Measurements from ENCODE around the gene ADGRA1.

ADGRA1 gene

DNA sequence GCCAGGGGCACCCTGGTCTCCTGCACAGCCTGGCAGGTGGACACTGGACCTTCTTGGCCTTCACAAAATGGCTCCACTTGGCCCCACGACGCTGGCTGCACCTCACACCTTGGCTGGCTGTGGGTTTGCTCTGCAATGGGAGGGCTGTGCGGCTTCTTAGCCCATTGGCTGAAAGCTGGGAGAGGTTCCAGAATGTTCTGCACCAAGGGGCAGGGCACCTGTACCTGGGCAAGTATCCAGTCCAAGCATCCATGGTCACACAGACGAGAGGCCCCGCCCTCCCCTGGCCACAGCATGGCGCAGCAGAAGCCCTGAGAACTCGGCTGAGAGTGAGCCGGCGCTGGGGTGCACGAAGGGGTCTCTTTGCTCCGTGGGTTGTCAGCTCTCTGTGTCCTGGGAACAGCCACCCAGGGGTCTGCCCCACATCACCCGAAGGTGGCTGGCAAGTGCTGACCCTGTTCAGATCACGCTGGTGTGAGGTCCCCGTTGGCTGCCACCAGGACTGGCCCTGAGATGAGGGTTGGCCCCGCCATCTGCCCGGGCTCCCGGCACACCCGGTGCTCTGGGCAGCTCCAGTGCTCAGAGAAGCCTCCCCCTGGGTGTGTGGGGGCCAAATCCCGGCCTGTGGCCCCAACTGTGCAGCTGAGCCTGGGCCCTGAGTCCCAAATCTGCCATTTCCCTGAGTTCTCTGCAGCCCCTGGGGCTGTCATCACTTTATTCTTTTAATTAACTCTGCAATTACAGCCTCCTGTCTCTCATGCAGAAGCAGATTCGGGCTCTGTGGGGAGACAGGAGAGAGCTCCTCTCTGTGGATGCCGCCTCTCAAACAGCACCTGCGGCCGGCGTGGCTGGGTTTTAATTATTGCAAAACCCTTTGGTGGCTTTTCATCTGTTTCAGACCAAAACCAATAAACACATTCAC lies 19.4 kb upstream of the ADGRA1 start:
- no peak overlapping the region for H2AK5ac ChIP-seq (ENCODE audit: low read length)
- H3K18ac ChIP-seq (ENCODE audit: low read length): no peak overlapping the region
- H2BK5ac ChIP-seq (ENCODE audit: low read depth, low read length, poor library complexity): no peak overlapping the region
- WGBS (ENCODE audit: extremely low coverage, insufficient coverage, insufficient read length): no CpG with 5 or more reads among the region's 24 CpGs
- no peak overlapping the region for H3K4me3 ChIP-seq (ENCODE audit: low read depth, low read length)
- H3K9me3 ChIP-seq (ENCODE audit: insufficient read depth, low read depth, low read length): peaks cover 2% of the 10 kb centered on the region
- no peaks in the 10 kb centered on the region for H3K36me3 ChIP-seq (ENCODE audit: control insufficient read depth in 1 of 2, insufficient read depth in 2 of 2, low read length in 2 of 2)
- H3K4me1 ChIP-seq (ENCODE audit: control insufficient read depth in 1 of 2, insufficient read depth in 2 of 2, low read length in 2 of 2): no peaks in the 10 kb centered on the region
- no peak overlapping the region for H4K91ac ChIP-seq (ENCODE audit: low read depth, low read length)
- no peak overlapping the region for H3K14ac ChIP-seq (ENCODE audit: low read length)
- no peak overlapping the region for H2BK12ac ChIP-seq (ENCODE audit: low read length)
- DNase-seq: no peak
- no peak overlapping the region for H3K4ac ChIP-seq (ENCODE audit: low read depth, low read length)
- no peaks in the 10 kb centered on the region for H3K79me1 ChIP-seq (ENCODE audit: low read length)
- no peak overlapping the region for H3K4me2 ChIP-seq (ENCODE audit: low read length)
- no peak overlapping the region for H4K12ac ChIP-seq (ENCODE audit: low read depth, low read length)
- H3K23ac ChIP-seq (ENCODE audit: low read length): no peak overlapping the region
- no peak overlapping the region for H3K9ac ChIP-seq (ENCODE audit: low read length)
- no peak overlapping the region for H4K8ac ChIP-seq (ENCODE audit: low read depth, low read length)
- H3K27ac ChIP-seq (ENCODE audit: low read depth, low read length): no peak overlapping the region
- no peaks in the 10 kb centered on the region for H3K79me2 ChIP-seq (ENCODE audit: control insufficient read depth, insufficient read depth, low read length, poor library complexity)
- H3K27me3 ChIP-seq (ENCODE audit: insufficient read depth, low read length): no peaks in the 10 kb centered on the region
- H2AFZ ChIP-seq (ENCODE audit: insufficient read depth, low read length, poor library complexity): no peak overlapping the region
- no peak overlapping the region for H2BK120ac ChIP-seq (ENCODE audit: insufficient read depth, low read length, poor library complexity)

DNA sequence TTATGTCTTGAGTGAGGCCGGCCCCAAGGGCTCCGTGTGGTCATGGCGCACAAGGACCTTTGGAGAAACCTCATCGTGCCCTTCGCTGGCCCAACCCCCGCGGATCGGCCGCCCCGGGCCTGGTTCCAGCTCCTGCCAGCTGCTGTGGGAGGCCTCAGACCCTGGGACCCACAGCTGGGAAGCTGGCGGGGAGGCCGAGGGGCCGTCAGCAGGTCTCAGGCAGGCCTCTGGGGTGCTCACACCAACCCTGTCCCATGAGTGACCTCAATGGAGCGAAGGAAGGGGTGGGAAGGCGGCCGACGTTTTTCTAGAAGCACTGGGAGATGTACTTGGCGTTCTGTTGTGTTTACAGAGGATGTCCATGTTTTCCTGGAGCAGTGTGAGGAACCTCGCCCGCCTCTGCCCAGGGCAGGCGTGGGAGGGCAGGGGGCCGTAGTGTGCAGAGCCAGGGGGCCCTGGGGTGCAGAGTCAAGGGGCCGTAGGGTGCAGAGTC lies 18.6 kb upstream of the ADGRA1 start:
- Histone ChIP-seq H2AFZ (ENCODE audit: insufficient read depth, low read length, poor library complexity) (no peak overlapping the region), H2AK5ac (ENCODE audit: low read length) (no peak overlapping the region), H4K8ac (ENCODE audit: low read depth, low read length) (no peak overlapping the region), H3K36me3 (ENCODE audit: control insufficient read depth in 1 of 2, insufficient read depth in 2 of 2, low read length in 2 of 2) (no peaks in the 10 kb centered on the region), H3K79me1 (ENCODE audit: low read length) (no peaks in the 10 kb centered on the region), H3K4me3 (ENCODE audit: low read depth, low read length) (no peak overlapping the region), H3K18ac (ENCODE audit: low read length) (no peak overlapping the region), H3K4me2 (ENCODE audit: low read length) (no peak overlapping the region), H3K9ac (ENCODE audit: low read length) (no peak overlapping the region), H3K23ac (ENCODE audit: low read length) (no peak overlapping the region), H3K9me3 (ENCODE audit: insufficient read depth, low read depth, low read length) (peaks cover 2% of the 10 kb centered on the region), H4K91ac (ENCODE audit: low read depth, low read length) (no peak overlapping the region), H2BK12ac (ENCODE audit: low read length) (no peak overlapping the region), H2BK5ac (ENCODE audit: low read depth, low read length, poor library complexity) (no peak overlapping the region), H3K4me1 (ENCODE audit: control insufficient read depth in 1 of 2, insufficient read depth in 2 of 2, low read length in 2 of 2) (no peaks in the 10 kb centered on the region), H3K14ac (ENCODE audit: low read length) (no peak overlapping the region), H4K12ac (ENCODE audit: low read depth, low read length) (no peak overlapping the region), H3K4ac (ENCODE audit: low read depth, low read length) (no peak overlapping the region), H2BK120ac (ENCODE audit: insufficient read depth, low read length, poor library complexity) (no peak overlapping the region), H3K79me2 (ENCODE audit: control insufficient read depth, insufficient read depth, low read length, poor library complexity) (no peaks in the 10 kb centered on the region), H3K27me3 (ENCODE audit: insufficient read depth, low read length) (no peaks in the 10 kb centered on the region), H3K27ac (ENCODE audit: low read depth, low read length) (no peak overlapping the region)
- WGBS (ENCODE audit: extremely low coverage, insufficient coverage, insufficient read length): no CpG with 5 or more reads among the region's 23 CpGs
- no peak for DNase-seq

DNA sequence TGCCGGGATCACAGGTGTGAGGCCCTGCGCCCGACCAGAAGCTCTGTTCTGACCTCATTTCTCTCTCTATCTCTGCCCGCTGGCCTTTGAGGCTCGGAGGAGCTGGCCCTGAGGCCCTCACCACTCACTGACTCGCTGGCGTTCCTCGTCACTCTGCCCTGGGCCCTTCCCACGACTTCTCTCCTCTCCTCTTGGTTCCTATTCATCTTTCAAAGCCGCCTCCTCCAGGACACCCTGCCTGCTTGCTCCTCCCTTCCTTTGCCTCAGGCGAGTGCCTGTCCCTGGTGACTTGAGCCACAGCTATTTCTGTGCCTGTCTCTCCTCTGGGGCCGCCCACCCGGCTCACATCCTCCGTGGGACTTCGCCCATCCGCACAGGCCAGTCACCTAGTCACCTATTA lies 17.3 kb upstream of the ADGRA1 start:
- Histone ChIP-seq H2AK5ac (ENCODE audit: low read length) (no peak overlapping the region), H3K18ac (ENCODE audit: low read length) (no peak overlapping the region), H2BK12ac (ENCODE audit: low read length) (no peak overlapping the region), H3K14ac (ENCODE audit: low read length) (no peak overlapping the region), H3K23ac (ENCODE audit: low read length) (no peak overlapping the region), H3K79me2 (ENCODE audit: control insufficient read depth, insufficient read depth, low read length, poor library complexity) (no peaks in the 10 kb centered on the region), H4K91ac (ENCODE audit: low read depth, low read length) (no peak overlapping the region), H4K8ac (ENCODE audit: low read depth, low read length) (no peak overlapping the region), H3K9me3 (ENCODE audit: insufficient read depth, low read depth, low read length) (peaks cover 2% of the 10 kb centered on the region), H3K27ac (ENCODE audit: low read depth, low read length) (no peak overlapping the region), H4K12ac (ENCODE audit: low read depth, low read length) (no peak overlapping the region), H3K27me3 (ENCODE audit: insufficient read depth, low read length) (no peaks in the 10 kb centered on the region), H3K4me3 (ENCODE audit: low read depth, low read length) (no peak overlapping the region), H3K36me3 (ENCODE audit: control insufficient read depth in 1 of 2, insufficient read depth in 2 of 2, low read length in 2 of 2) (no peaks in the 10 kb centered on the region), H3K9ac (ENCODE audit: low read length) (no peak overlapping the region), H2BK120ac (ENCODE audit: insufficient read depth, low read length, poor library complexity) (no peak overlapping the region), H2BK5ac (ENCODE audit: low read depth, low read length, poor library complexity) (no peak overlapping the region), H2AFZ (ENCODE audit: insufficient read depth, low read length, poor library complexity) (no peak overlapping the region), H3K4me2 (ENCODE audit: low read length) (no peak overlapping the region), H3K79me1 (ENCODE audit: low read length) (no peaks in the 10 kb centered on the region), H3K4me1 (ENCODE audit: control insufficient read depth in 1 of 2, insufficient read depth in 2 of 2, low read length in 2 of 2) (no peaks in the 10 kb centered on the region), H3K4ac (ENCODE audit: low read depth, low read length) (no peak overlapping the region)
- WGBS (ENCODE audit: extremely low coverage, insufficient coverage, insufficient read length): no CpG with 5 or more reads among the region's 16 CpGs
- no peak for DNase-seq

DNA sequence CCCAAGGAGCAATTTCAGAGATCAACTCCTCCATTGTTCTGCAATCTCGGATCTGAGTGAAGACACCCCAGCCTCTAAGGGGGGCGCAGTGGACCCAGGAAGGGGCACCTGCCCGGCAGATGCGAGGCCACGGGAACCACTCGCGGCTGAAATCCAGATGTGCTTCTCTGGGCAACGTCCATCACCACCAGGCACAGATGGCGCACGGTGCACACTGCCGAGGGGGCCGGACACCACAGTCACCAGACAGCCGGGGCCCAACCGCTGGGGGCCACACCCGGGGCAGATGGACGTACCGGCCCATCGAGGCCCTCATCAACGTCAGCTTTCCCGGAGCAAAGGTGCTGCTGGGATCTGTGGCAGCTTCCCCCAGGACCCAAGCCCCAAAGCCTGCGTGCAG lies 16.9 kb upstream of the ADGRA1 start:
- Histone ChIP-seq H3K79me1 (ENCODE audit: low read length) (no peaks in the 10 kb centered on the region), H3K4me2 (ENCODE audit: low read length) (no peak overlapping the region), H2BK12ac (ENCODE audit: low read length) (no peak overlapping the region), H2AK5ac (ENCODE audit: low read length) (no peak overlapping the region), H3K23ac (ENCODE audit: low read length) (no peak overlapping the region), H3K36me3 (ENCODE audit: control insufficient read depth in 1 of 2, insufficient read depth in 2 of 2, low read length in 2 of 2) (no peaks in the 10 kb centered on the region), H4K91ac (ENCODE audit: low read depth, low read length) (no peak overlapping the region), H3K27me3 (ENCODE audit: insufficient read depth, low read length) (no peaks in the 10 kb centered on the region), H3K9ac (ENCODE audit: low read length) (no peak overlapping the region), H3K4me1 (ENCODE audit: control insufficient read depth in 1 of 2, insufficient read depth in 2 of 2, low read length in 2 of 2) (no peaks in the 10 kb centered on the region), H3K9me3 (ENCODE audit: insufficient read depth, low read depth, low read length) (peaks cover 2% of the 10 kb centered on the region), H3K18ac (ENCODE audit: low read length) (no peak overlapping the region), H4K12ac (ENCODE audit: low read depth, low read length) (no peak overlapping the region), H3K27ac (ENCODE audit: low read depth, low read length) (no peak overlapping the region), H3K4me3 (ENCODE audit: low read depth, low read length) (no peak overlapping the region), H4K8ac (ENCODE audit: low read depth, low read length) (no peak overlapping the region), H2AFZ (ENCODE audit: insufficient read depth, low read length, poor library complexity) (no peak overlapping the region), H3K79me2 (ENCODE audit: control insufficient read depth, insufficient read depth, low read length, poor library complexity) (no peaks in the 10 kb centered on the region), H2BK5ac (ENCODE audit: low read depth, low read length, poor library complexity) (no peak overlapping the region), H2BK120ac (ENCODE audit: insufficient read depth, low read length, poor library complexity) (no peak overlapping the region), H3K4ac (ENCODE audit: low read depth, low read length) (no peak overlapping the region), H3K14ac (ENCODE audit: low read length) (no peak overlapping the region)
- DNase-seq: no peak
- WGBS (ENCODE audit: extremely low coverage, insufficient coverage, insufficient read length): no CpG with 5 or more reads among the region's 21 CpGs

Data from trophoblast cell (in vitro differentiated cells and primary cell).